Esophagus muscularis mucosa (tissue), 3 donors: Measurements from ENCODE around the gene GLS.
"Not testable (repeated sequence)": the region's sequence is repeated elsewhere in the genome, so short reads cannot be mapped to it uniquely, and the experiment has no call there.

Source experiments
- EP300 ChIP-seq: sonication (generic); formaldehyde crosslinking; IDR thresholded peaks from one replicate; pipeline ENCODE4 v1.6.1; 2017; ENCODE audit warnings: antibody characterized with exemption
- POLR2A ChIP-seq: fragments of 450-650 bp; IDR thresholded peaks from one replicate; pipeline ENCODE4 v1.6.1; 2017; ENCODE audit warnings: antibody characterized with exemption, moderate library complexity, mild to moderate bottlenecking, low read depth
- POLR2AphosphoS5 ChIP-seq, 2 donors: sonication (generic); formaldehyde crosslinking; IDR thresholded peaks; one replicate each; pipeline ENCODE4 v1.6.1; 2017; ENCODE audit warnings: antibody characterized with exemption in 2 of 2

DNA sequence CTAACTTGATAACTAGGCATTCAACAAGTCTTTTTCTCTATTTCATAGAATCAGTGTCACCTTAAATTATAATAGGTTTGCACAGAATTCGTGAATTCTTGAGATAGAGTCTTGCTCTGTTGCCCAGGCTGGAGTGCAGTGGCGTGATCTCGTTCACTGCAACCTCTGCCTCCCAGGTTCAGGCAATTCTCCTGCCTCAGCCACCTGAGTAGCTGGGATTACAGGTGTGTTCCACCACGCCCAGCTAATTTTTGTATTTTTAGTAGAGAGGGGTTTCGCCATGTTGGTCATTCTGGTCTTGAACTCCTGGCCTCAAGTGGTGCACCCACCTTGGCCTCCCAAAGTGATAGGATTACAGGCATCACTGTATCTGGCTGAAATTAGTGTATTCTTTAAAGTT lies 80.5 kb downstream of the GLS start:
- not testable (repeated sequence) for TF ChIP-seq EP300; POLR2A; POLR2AphosphoS5 (IDR thresholded peaks at IDR 0.05)
